Smooth muscle cell (in vitro differentiated cells): ENCODE data around the gene TALDO1. TPM values are rescaled to one million over a fixed set of nuclear protein-coding genes. Genes with fewer than 3 reads are reported as not detected.

Experiments used
- DNase-seq: peaks from one replicate; lab custom pipeline; 2025; ENCODE audit not compliant: unreplicated experiment; lab: John Stamatoyannopoulos, UW
- H2AFZ ChIP-seq: fragments of 200-600 bp; sonication (generic); 2 replicates; pipeline ENCODE4 v1.6.0; 2016; ENCODE audit warnings: antibody characterized with exemption, low read depth, mild to moderate bottlenecking
- H3F3A ChIP-seq: fragments of 200-600 bp; sonication (generic); 2 replicates; pipeline ENCODE4 v1.6.0; 2017; ENCODE audit warnings: antibody characterized with exemption, low read depth
- H3K27ac ChIP-seq: fragments of 200-600 bp; sonication (generic); 2 replicates; pipeline ENCODE4 v1.5.1; 2016; ENCODE audit warnings: low read depth, mild to moderate bottlenecking
- H3K27me3 ChIP-seq: fragments of 200-600 bp; sonication (generic); 2 replicates; pipeline ENCODE4 v1.6.1; 2016; ENCODE audit warnings: low read depth, mild to moderate bottlenecking
- H3K36me3 ChIP-seq: fragments of 200-600 bp; sonication (generic); 2 replicates; pipeline ENCODE4 v1.5.1; 2016; ENCODE audit warnings: low read depth
- H3K4me1 ChIP-seq: fragments of 200-600 bp; sonication (generic); 2 replicates; pipeline ENCODE4 v1.5.1; 2016; ENCODE audit warnings: low read depth
- H3K4me2 ChIP-seq: fragments of 200-600 bp; sonication (generic); 2 replicates; pipeline ENCODE4 v1.6.0; 2016; ENCODE audit warnings: mild to moderate bottlenecking
- H3K4me3 ChIP-seq: fragments of 200-600 bp; sonication (generic); 2 replicates; pipeline ENCODE4 v1.5.1; 2016; ENCODE audit warnings: mild to moderate bottlenecking
- H3K79me2 ChIP-seq: fragments of 200-600 bp; sonication (generic); 2 replicates; pipeline ENCODE4 v1.6.0; 2016; ENCODE audit warnings: low read depth, mild to moderate bottlenecking
- H3K9ac ChIP-seq: fragments of 200-600 bp; sonication (generic); 2 replicates; pipeline ENCODE4 v1.6.0; 2016; ENCODE audit warnings: low read depth
- H3K9me3 ChIP-seq: fragments of 200-600 bp; sonication (generic); replicated peaks from 2 replicates; pipeline ENCODE4 v1.5.1; 2016; ENCODE audit warnings: low read depth
- H4K20me1 ChIP-seq: fragments of 200-600 bp; sonication (generic); 2 replicates; pipeline ENCODE4 v1.6.0; 2016; ENCODE audit warnings: low read depth
- WGBS: methylation state at CpG from one replicate; pipeline ENCODE4 v1.1.7; 2016; ENCODE audit warnings: low lambda C conversion rate; 5-methylcytosine and 5-hydroxymethylcytosine counted together
- polyA plus RNA-seq: library from polyadenylated mRNA; unstranded; fragments of >200 nt; fragmentation: Nextera tagmentation; extraction: Ambion mirVana; gene quantifications from 2 replicates; pipeline ENCODE4 v1.2.1, GENCODE V29; 2016
- total RNA-seq: library from RNA; depleted of rRNA; stranded (reverse); fragments of >200 nt; gene quantifications from 2 replicates; pipeline ENCODE4 v1.2.3, GENCODE V29; 2014
- TF ChIP-seq, protein P1 (sequence below): fragments of 200-600 bp; sonication (generic); IDR thresholded peaks from 2 replicates; pipeline ENCODE4 v1.5.1; 2017; ENCODE audit warnings: borderline replicate concordance, mild to moderate bottlenecking, antibody characterized with exemption; ENCODE audit not compliant: insufficient read depth, poor library complexity, severe bottlenecking

Gene TALDO1
- total and polyA plus RNA-seq, 2 experiments from 2014 or later: 100 to 155 TPM

DNA sequence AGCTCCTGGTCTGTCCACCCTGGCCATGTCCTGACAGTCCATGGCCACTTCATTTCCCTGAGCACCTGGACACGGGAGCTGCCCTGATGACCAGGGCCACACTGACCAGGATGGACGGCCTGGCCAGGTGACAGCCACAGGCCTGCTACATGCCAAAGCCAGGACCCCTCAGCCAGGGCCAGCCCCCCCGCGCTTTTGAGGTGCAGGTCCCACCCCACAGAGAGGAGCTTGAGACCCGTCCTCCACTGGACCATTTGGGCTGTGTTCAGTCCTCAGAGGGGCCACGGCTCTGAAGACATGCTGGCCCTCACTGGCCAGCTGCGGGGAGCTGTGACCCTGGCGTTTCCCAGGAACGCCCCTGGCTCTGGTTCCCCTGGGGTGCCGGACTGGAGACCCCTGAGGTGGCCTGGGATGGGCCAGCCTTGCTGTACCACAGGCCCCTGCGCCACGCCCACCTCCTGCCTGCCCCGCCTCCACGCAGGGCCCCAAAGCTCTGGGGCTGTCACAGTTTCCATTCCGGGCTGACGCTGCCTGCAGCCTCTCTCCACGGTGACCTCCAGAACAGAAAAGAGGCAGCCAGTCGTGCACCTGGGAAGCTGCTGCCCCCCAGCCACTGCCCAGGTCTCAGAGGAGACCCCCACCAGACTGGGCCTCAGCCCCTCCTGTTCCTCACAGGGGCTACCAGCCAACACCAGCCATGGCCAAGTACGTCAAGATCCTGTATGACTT is 23.1 kb upstream of the TALDO1 start:
- H2AFZ ChIP-seq: no peak overlapping the region
- peaks cover 23% of the 10 kb centered on the region for H3K27me3 ChIP-seq
- TF ChIP-seq, protein P1, sequence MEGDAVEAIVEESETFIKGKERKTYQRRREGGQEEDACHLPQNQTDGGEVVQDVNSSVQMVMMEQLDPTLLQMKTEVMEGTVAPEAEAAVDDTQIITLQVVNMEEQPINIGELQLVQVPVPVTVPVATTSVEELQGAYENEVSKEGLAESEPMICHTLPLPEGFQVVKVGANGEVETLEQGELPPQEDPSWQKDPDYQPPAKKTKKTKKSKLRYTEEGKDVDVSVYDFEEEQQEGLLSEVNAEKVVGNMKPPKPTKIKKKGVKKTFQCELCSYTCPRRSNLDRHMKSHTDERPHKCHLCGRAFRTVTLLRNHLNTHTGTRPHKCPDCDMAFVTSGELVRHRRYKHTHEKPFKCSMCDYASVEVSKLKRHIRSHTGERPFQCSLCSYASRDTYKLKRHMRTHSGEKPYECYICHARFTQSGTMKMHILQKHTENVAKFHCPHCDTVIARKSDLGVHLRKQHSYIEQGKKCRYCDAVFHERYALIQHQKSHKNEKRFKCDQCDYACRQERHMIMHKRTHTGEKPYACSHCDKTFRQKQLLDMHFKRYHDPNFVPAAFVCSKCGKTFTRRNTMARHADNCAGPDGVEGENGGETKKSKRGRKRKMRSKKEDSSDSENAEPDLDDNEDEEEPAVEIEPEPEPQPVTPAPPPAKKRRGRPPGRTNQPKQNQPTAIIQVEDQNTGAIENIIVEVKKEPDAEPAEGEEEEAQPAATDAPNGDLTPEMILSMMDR: no peak
- no peak overlapping the region for H3K9ac ChIP-seq
- WGBS: 85% methylated on average over 16 of the region's 19 CpGs
- H3K4me1 ChIP-seq: peaks cover 10% of the 10 kb centered on the region
- H3K9me3 ChIP-seq: no peaks in the 10 kb centered on the region
- no peak overlapping the region for H3K4me3 ChIP-seq
- H3K79me2 ChIP-seq: no peaks in the 10 kb centered on the region
- no peak overlapping the region for H3K4me2 ChIP-seq
- no peak for DNase-seq
- no peak overlapping the region for H3K27ac ChIP-seq
- peaks cover 14% of the 10 kb centered on the region for H4K20me1 ChIP-seq
- H3F3A ChIP-seq: no peaks in the 10 kb centered on the region
- no peaks in the 10 kb centered on the region for H3K36me3 ChIP-seq

DNA sequence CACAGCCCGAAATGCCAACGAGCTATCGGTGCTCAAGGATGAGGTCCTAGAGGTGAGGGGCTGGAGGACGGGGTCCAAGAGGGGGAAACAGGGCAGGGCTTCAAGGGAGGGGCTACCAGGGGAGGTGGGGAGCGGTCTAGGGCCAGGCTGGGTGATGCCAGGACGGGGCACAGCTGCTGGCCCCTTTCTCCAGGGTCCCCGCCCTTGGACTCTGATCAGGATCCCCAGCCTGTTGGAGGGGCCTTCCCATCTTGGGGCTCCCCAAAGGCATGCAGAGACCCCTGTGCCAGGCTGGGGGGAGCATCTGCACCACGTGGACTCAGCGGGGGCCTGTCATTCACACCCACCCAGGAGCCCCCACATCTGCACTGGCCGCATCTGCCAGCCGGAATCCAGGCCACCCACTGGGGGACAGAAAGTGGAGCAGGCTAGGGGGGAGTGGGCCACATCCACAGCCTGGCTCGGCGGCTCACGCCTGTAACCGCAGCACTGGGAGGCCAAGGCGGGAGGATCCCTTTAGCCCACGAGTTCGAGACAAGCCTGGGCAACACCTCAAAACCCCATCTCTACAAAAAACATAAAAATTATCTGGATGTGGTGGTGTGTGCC is 22.4 kb upstream of the TALDO1 start:
- Histone ChIP-seq H2AFZ (no peak overlapping the region), H3K27me3 (peaks cover 23% of the 10 kb centered on the region), H3K9ac (no peak overlapping the region), H3K79me2 (no peaks in the 10 kb centered on the region), H3K27ac (no peak overlapping the region), H3K36me3 (no peaks in the 10 kb centered on the region), H3F3A (no peaks in the 10 kb centered on the region), H3K4me1 (peaks cover 10% of the 10 kb centered on the region), H3K4me3 (no peak overlapping the region), H3K4me2 (no peak overlapping the region), H4K20me1 (peaks cover 8% of the 10 kb centered on the region), H3K9me3 (no peaks in the 10 kb centered on the region)
- TF ChIP-seq, protein P1: no peak
- no peak for DNase-seq
- WGBS: 92% methylated on average over 15 of the region's 18 CpGs

DNA sequence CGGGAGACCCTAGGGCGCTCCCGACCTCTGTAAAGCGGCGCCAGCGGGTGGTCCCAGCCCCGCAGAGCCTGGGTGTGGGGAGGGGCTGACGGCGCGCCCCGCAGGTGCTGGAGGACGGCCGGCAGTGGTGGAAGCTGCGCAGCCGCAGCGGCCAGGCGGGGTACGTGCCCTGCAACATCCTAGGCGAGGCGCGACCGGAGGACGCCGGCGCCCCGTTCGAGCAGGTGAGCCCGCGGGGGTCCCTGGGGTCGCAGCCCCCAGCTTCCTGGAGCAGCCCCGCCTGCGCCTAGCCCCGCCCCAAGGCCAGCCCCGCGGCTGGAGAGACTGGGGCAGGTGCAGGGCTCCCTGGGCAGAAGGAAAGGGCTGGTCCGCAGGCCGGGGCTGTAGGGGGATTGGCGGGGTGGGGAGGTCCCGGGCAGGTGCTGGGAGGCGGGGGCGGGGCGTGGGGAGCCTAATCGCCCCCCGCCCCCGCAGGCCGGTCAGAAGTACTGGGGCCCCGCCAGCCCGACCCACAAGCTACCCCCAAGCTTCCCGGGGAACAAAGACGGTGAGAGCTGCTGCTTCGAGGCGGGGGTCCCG is 21.6 kb upstream of the TALDO1 start:
- WGBS: 8% methylated on average over 20 of the region's 53 CpGs
- H4K20me1 ChIP-seq: peaks cover 6% of the 10 kb centered on the region
- no peak overlapping the region for H2AFZ ChIP-seq
- peaks cover 21% of the 10 kb centered on the region for H3K27me3 ChIP-seq
- no peaks in the 10 kb centered on the region for H3K79me2 ChIP-seq
- H3K4me1 ChIP-seq: peaks cover 10% of the 10 kb centered on the region
- no peak overlapping the region for H3K9ac ChIP-seq
- peak overlapping the region; percentile 78 for H3K4me2 ChIP-seq
- no peaks in the 10 kb centered on the region for H3K9me3 ChIP-seq
- H3K27ac ChIP-seq: no peak overlapping the region
- TF ChIP-seq, protein P1: no peak
- no peak for DNase-seq
- H3F3A ChIP-seq: no peaks in the 10 kb centered on the region
- H3K4me3 ChIP-seq: no peak overlapping the region
- no peaks in the 10 kb centered on the region for H3K36me3 ChIP-seq
